ES-I3 (cell line): ENCODE measurements around the gene ELOA.
A peak's percentile ranks its signal among the peaks of the same experiment; 100 is the strongest.
"Not testable (repeated sequence)": the region's sequence is repeated elsewhere in the genome, so short reads cannot be mapped to it uniquely, and the experiment has no call there.

Experiments
- H3K36me3 ChIP-seq: 2 replicates; pipeline ENCODE4 v1.6.1; 2013; ENCODE audit warnings: mild to moderate bottlenecking, low read length, control low read depth, moderate library complexity; ENCODE audit not compliant: insufficient read depth
- H3K4me1 ChIP-seq: 2 replicates; pipeline ENCODE4 v1.6.1; 2013; ENCODE audit warnings: mild to moderate bottlenecking, control low read depth, low read length; ENCODE audit not compliant: insufficient read depth
- H3K9ac ChIP-seq: 2 replicates; pipeline ENCODE4 v1.6.1; 2013; ENCODE audit warnings: low read depth, mild to moderate bottlenecking, low read length, moderate library complexity
- H3K9me3 ChIP-seq: 2 replicates; pipeline ENCODE4 v1.6.1; 2013; ENCODE audit warnings: mild to moderate bottlenecking, low read length, moderate library complexity; ENCODE audit not compliant: control insufficient read depth, insufficient read depth

The ELOA gene

DNA sequence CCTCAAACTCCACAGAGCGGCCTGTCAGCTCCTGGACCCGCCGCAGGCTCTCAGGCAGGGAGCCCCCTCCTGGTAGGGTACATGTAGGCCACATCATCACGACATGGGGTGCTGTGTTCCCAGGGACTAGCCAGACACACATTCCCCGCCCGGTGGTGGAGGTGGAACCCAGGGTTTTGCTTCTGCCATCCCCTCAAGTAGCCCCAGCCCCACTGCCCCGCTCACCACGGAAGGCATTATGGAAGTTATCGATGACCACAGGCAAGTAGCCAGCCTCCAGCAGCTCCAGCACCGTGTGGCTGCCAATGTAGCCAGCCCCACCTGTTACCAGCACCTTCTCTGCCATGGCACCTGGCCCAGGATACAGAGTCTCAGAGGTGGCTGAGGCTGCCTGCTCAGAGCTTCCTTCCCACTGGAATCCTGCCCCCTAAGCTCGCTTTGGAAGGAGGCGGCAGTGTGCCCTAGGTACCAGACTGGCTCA, 55.4 kb downstream of the ELOA start:
- no peaks in the 10 kb centered on the region for H3K9me3 ChIP-seq
- peaks cover 6% of the 10 kb centered on the region; the same call in 1 of the 2 replicates for H3K4me1 ChIP-seq
- peaks cover 3% of the 10 kb centered on the region for H3K36me3 ChIP-seq
- peak overlapping the region; percentile 89; the same call in 1 of the 2 replicates for H3K9ac ChIP-seq

DNA sequence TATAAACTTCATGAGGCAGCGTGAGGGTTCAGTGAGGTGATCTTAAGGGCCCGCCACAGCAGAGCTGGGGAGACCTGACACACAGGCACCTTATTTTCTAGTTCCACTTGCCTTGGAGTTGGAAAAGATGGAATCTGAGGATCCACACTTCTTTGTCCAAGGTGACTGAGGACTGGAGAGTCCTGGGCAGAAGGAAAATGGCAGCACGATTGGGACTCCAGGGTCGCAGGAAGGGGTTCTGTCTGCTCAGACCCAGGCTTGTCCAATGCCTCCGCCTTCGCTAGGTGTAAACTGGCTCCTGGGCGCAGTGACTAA, 55.9 kb downstream of the ELOA start:
- H3K4me1 ChIP-seq = peaks cover 6% of the 10 kb centered on the region; the same call in 1 of the 2 replicates
- peak overlapping the region; percentile 89 for H3K9ac ChIP-seq
- H3K36me3 ChIP-seq = peaks cover 3% of the 10 kb centered on the region
- H3K9me3 ChIP-seq = no peaks in the 10 kb centered on the region

DNA sequence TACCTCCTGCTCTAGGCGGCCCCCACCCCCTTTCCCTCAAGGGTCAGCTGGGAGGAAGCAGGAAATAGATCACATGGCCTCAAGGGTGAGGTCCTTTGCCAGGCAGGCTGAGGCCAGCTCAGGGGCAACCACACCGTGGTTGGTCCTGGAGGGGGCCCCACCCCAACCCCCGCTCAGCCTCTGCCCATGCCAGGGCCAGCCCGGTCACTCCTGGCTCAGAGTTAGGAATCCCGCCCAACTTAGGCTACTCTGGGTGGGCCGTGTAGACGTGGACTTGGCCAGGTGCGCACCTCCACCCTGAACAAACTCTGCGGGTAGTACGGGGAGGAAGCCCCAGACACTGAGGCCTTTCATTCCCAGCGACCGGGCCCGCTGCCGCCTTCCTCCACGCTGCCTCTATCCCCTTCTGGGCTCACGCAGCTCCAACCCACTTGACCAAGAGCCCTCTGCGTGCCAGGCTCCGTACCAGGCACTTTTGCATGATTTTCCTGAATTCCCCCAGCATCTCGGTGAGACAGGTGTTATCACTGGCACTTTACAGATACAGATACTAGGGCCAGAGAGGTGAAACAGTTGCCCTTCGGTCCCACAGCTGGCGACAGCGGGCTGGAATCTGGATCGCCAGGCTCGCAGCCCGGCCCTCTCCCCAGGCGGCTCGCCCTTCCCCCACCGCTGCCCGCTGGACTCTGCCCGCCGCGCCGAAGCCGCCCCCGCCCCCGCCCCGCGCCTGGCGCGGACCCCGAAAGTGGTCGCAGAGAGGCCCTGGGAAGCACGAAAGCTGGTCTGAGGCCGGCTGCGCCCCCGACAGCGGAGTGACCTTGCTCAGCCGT, 56.5 kb downstream of the ELOA start:
- Histone ChIP-seq H3K4me1 (peaks cover 6% of the 10 kb centered on the region; the same call in 1 of the 2 replicates), H3K9ac (peak overlapping the region; percentile 89), H3K9me3 (no peaks in the 10 kb centered on the region), H3K36me3 (peaks cover 3% of the 10 kb centered on the region)

DNA sequence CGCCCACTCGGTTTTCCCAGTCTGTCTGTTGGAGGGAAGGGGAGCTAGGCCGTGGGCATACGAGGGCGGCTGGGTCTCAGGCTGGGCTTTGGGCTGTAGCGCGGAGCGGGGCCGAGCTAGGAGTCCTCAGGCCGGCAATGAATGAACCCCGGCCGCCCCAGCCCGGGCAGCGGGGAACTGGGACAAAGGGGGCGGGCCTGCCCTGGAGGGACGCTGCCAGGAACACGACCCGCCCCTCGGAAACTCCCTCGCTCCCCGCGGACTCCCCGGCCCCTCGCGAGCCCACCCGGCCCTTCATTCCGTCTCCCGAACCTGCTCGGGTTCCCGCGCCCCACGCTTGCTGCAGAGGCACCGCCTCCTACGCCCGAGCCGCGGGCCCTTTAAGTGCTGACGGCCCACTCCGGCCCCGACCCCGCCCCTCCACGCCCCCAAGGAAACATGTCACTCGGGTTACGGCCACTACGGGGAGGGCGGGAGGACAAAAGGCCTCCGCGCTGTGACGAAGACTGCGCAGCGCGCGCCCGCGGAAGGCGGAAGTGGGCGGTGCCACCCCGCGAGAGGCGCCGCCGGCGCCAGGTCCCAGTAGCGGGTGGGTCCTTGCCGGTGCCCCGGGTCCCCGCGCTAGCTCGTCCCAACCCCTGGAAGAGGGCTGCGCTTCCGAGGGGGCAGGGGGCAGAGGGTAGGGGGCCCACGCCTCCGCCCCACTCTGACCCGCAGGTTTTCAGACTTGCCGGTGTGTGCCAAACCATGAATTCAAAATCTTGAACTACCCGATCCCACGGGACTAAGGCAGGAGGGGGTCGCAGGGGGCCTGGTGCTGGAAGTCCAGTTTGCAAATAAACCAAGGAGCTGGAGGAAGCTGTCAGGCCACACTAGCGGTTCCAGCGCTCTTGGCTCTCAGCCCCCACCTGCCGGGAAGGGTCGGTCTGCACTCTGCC, 57.4 kb downstream of the ELOA start, which contains the start of gene GALE:
TSS of gene GALE (minus strand) at position 355 of the 938 bp plus-strand sequence. CDS start 1,747 bp downstream, outside the sequence.
- H3K4me1 ChIP-seq = peaks cover 6% of the 10 kb centered on the region; the same call in 1 of the 2 replicates
- no peaks in the 10 kb centered on the region for H3K9me3 ChIP-seq
- peak within 1 kb of the TSS; percentile 89 for H3K9ac ChIP-seq
- peaks cover under 1% of the 10 kb centered on the region for H3K36me3 ChIP-seq

DNA sequence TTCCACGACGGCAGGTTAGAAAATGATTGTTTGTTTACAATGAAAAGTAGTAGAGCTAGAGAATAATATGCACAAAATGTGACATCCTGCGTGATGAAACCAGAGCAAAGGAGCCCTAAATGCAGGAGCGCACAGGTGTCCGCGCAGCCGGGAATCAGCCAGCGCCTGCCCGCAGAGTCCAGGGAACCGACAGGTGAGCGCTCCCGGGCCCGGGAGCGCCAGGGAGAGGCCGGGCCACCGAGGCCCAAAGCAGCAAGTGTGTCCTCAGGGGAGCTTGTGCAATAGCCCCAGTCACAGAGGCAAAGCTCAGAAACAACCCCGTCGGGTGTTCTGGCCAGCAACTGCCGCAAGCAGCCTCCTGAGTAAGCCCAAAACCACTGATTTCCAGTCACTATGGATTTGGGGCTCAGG, 58.1 kb downstream of the ELOA start:
- peak overlapping the region; percentile 89 for H3K9ac ChIP-seq
- no peaks in the 10 kb centered on the region; the same call in 1 of the 2 replicates for H3K36me3 ChIP-seq
- no peaks in the 10 kb centered on the region for H3K9me3 ChIP-seq
- peaks cover 6% of the 10 kb centered on the region; the same call in 1 of the 2 replicates for H3K4me1 ChIP-seq

DNA sequence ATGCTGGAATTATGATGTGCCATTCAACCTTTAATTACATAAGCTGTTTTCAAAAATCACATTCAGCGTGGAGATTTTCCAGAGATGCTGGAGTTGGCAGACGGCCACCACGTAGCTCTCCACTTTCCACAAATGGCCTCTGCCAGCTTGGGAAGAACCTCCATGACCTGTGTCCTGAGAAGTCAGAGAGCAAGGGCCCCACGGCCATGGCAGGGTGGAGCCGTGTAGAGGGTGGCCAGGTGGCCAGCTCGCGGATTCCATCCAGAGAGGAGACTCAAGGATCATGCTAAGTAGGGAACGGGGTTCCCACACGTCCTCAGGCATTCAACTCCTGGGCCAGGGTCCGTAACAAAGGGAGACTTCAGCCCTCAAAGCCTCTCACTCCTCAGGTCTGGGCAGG, 58.6 kb downstream of the ELOA start:
- H3K9me3 ChIP-seq = no peaks in the 10 kb centered on the region
- H3K9ac ChIP-seq = no peak overlapping the region
- H3K4me1 ChIP-seq = peaks cover 6% of the 10 kb centered on the region; the same call in 1 of the 2 replicates
- no peaks in the 10 kb centered on the region; the same call in 1 of the 2 replicates for H3K36me3 ChIP-seq

DNA sequence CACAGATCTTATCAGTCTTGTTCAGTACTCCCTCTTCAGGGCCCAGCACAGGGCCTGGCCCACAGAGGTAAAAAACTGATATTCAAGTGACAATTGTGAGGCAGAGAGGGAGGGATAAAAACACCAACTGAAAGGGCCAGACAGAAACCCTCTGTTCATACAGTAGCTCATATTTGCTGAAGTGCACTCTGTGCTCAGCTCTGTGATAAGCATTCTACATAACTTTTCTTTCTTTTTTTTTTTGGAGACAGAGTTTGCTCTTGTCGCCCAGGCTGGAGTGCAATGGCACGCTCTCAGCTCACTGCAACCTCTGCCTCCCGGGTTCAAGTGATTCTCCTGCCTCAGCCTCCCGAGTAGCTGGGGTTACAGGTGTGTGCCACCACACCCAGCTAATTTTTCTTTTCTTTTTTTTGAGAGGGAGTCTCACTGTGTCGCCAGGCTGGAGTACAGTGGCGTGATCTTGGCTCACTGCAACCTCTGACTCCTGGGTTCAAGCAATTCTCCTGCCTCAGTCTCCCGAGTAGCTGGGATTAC, 59.6 kb downstream of the ELOA start:
- not testable (repeated sequence) for H3K9me3 ChIP-seq, H3K4me1 ChIP-seq, H3K9ac ChIP-seq, H3K36me3 ChIP-seq

DNA sequence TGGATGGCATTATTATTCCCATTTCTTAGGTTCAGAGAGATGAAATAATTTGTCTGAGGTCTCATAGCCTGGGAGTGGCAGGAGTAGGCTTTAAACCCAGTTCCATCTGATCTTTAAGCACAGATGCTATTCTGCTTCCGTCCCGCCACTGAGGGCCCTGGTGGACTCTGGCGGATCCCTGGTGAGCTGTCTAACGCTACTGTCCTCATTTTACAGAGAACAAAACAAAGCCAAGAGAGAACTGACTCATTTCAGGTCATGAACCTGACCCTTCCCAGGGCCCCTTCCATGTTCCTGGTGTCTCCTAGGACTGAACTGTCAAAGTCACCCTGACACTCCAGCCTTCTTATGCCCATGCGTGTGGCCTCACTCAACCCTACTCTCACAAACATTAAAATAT, 60.4 kb downstream of the ELOA start:
- Histone ChIP-seq H3K4me1 (peaks cover 6% of the 10 kb centered on the region; the same call in 1 of the 2 replicates), H3K9me3 (no peaks in the 10 kb centered on the region)

DNA sequence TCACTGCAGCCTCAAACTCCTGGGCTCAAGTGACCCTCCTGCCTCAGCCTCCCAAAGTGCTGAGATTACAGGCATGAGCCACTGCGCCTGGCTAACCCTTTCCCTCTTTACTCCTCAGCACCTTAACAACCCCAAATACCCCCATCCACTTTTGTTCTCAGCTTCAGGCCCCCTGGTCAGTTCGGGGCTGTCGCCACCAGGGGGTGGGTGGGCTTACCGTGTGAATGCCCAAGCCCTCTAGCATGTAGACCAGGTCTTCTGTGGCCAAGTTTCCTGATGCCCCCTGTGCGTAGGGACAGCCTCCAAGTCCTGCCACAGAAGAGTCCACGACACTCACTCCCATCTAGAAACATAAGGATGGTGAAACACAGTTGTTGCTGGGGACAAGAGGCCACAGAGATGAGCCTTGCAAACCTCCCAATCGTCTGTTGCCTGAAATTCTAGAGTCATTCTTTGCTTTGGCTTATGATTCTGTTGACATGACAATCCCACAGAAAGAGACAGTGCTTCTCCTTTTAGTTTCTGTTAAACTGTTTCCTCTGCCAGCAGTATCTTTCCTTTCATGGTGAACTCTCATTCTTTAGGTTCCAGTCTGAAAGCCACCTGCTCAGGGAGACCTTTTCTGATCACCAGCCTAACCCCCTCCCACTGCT, 61.0 kb downstream of the ELOA start:
- H3K36me3 ChIP-seq = no peaks in the 10 kb centered on the region; the same call in 1 of the 2 replicates
- no peaks in the 10 kb centered on the region for H3K9me3 ChIP-seq
- no peak overlapping the region for H3K9ac ChIP-seq
- H3K4me1 ChIP-seq = no peaks in the 10 kb centered on the region; the same call in 1 of the 2 replicates

More for the DNA sequence above, 60.4 kb downstream of the ELOA start:
- Histone ChIP-seq H3K36me3 (no peaks in the 10 kb centered on the region; the same call in 1 of the 2 replicates), H3K9ac (no peak overlapping the region)

DNA sequence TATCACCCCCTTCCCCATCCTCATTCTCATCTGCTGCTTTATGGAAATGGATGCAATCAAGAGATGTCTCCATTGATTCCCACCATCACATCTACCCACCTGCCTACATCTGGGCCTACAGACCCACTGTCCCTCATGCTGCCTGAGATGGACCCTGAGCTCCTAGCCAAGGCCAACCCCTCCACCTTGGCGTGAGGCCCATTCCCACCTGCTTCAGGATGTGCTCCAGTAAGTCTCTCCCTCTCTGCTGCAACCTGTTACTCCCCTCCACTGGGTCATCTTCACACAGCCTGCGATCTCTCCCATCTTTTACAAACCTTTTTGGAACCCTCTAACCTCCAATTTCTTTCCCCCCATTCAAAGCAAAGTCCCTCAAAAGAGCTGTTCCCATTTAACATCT, 61.8 kb downstream of the ELOA start:
- no peaks in the 10 kb centered on the region; the same call in 1 of the 2 replicates for H3K36me3 ChIP-seq
- H3K4me1 ChIP-seq = no peaks in the 10 kb centered on the region
- no peak overlapping the region for H3K9ac ChIP-seq
- H3K9me3 ChIP-seq = no peaks in the 10 kb centered on the region

DNA sequence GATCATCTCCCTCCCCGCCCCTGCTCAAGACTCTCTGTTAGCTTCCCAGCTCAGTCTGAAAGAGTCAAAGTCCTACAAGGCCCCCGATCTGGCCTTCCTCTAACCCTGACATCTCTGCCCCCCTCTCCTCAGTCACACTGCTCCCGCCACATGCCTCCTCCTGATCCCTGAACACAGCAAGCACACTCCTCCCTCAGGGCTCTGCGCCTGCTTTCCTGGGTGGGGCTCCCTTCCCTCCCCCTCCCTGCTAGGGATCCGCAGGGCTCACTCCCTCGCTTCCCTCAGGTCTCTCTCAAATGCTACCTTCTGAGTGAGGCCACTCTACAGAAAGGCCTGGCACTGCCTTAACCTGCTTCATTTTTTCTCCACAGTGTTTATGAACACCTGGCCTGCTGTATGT, 63.0 kb downstream of the ELOA start:
- Histone ChIP-seq H3K36me3 (no peaks in the 10 kb centered on the region; the same call in 1 of the 2 replicates), H3K9me3 (no peaks in the 10 kb centered on the region), H3K4me1 (no peaks in the 10 kb centered on the region), H3K9ac (no peak overlapping the region)

DNA sequence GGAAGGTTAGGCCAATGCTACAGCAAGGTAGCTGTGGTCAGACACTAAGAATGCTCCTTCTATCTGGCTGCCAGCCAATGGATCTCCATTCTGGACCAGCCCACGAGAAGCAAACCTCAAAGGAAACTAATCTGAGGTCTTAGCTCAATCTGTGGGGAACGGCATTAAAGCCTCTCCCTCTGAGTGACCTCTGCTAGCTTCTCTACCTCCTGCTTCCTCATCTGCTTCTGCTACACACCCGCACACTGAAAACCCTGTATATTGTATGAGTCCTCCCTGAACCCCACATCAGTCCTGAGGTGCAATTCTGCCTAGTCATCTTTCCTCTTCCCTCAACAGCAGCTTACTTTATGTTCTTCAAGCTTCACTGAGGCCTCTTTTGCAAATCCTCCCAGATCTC, 64.2 kb downstream of the ELOA start:
- H3K4me1 ChIP-seq = no peaks in the 10 kb centered on the region
- no peaks in the 10 kb centered on the region for H3K9me3 ChIP-seq
- H3K36me3 ChIP-seq = no peaks in the 10 kb centered on the region
- no peak overlapping the region for H3K9ac ChIP-seq

DNA sequence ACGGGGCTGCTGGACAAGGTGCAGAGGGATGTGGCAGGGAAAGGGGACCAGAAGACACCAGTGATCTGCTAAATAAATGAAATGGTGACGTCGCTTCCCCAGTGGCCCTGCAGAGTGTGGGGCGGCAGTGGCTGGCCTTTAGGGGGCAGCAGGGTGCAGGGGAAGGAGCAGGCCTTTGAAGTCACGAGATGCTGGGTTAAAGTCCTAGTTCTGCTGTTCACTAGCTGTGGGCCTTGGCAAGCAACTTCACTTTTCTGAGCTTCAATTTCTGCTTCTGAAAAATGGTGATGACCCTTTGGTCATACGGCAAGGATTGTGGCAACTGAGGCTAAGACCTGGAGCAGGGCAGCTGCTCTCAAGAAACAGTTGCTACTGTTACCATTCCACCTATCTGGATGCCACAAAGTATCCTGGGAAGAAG, 66.5 kb downstream of the ELOA start:
- Histone ChIP-seq H3K36me3 (no peaks in the 10 kb centered on the region), H3K9ac (no peak overlapping the region), H3K4me1 (no peaks in the 10 kb centered on the region), H3K9me3 (no peaks in the 10 kb centered on the region)
